Keratinocyte (primary cell): ENCODE results near the gene TPRG1L.

Source experiments
- CTCF ChIP-seq, 3 experiments: IDR thresholded peaks in 1 of 3; conservative IDR thresholded peaks in 1 of 3; optimal IDR thresholded peaks in 1 of 3; 2 replicates in 2 of 3; 3 replicates in 1 of 3; pipeline versions ENCODE3 to v1.5.1; 2011; ENCODE audit warnings: low read length in 3 of 3, mild to moderate bottlenecking in 3 of 3, moderate library complexity in 2 of 3, control low read depth in 1 of 3, inconsistent platforms in 1 of 3; ENCODE audit not compliant: insufficient read depth in 2 of 3; ENCODE audit errors: extremely low read depth in 1 of 3
- EZH2 ChIP-seq: IDR thresholded peaks from one replicate; pipeline ENCODE4 v1.6.1; 2012; ENCODE audit warnings: inconsistent platforms, mild to moderate bottlenecking, low read length, moderate library complexity

GRCh38 chr1:3632298-3632697 is 7.5 kb downstream of the TPRG1L start:
- no peak for TF ChIP-seq CTCF (optimal IDR thresholded peaks at IDR 0.05 in 1 of 3, IDR thresholded peaks at IDR 0.05 in 1 of 3, conservative IDR thresholded peaks at IDR 0.05 in 1 of 3; ENCODE audit: extremely low read depth in 1 of 3, insufficient read depth in 2 of 3, low read length in 3 of 3)
- TF ChIP-seq EZH2 = no peak
